ENCODE data around the gene PPP1R14D.
"Not testable (repeated sequence)": the region's sequence is repeated elsewhere in the genome, so short reads cannot be mapped to it uniquely, and the experiment has no call there.

The PPP1R14D gene, protein sequence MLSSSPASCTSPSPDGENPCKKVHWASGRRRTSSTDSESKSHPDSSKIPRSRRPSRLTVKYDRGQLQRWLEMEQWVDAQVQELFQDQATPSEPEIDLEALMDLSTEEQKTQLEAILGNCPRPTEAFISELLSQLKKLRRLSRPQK

GRCh38 chr15:40828447-40829036 is at the start of gene PPP1R14D:
PPP1R14D (minus strand) TSS chr15:40828708; CDS start chr15:40828641, 67 bp downstream.
- no peak for DNase-seq

GRCh38 chr15:40877694-40878093 is 49.2 kb upstream of the PPP1R14D start:
- DNase-seq, result no peak

DNA sequence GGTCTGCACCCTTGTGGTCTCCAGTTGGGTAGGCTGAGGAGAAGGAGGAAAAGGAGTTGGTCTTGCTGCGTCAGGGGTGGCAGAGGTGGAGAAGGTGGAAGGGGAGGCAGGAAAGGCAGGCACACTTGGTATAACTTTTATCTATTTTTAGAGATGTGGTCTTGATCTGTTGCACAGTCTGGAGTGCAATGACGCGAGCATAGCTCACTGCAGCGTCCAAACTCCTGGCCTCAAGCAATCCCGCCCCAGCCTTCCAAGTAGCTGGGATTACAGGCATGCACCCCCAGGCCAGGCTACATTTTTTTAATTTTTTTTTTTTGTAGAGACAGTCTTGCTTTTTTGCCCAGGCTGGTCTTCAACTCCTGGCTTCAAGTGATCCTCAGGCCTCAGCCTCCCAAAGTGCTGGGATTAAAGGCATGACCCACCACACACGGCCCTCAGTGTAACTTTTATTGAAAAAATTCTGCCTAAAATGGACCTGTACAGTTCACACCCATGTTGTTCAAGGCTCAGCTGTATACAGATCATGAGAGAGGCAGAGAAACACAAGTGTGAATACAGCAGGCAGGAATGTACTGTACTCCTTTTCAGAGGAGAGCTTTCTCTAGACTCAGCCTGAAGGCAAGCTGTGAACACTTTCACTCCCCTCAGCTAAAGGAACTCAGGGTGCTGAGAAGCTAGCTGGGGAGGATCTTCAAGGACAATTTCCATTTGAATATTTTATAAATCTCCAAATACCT is 47.7 kb upstream of the PPP1R14D start:
- no peak for DNase-seq

GRCh38 chr15:40873694-40874561 is 45.4 kb upstream of the PPP1R14D start, which contains the start of gene RHOV:
RHOV (minus strand) TSS chr15:40874234; CDS start chr15:40874139, 95 bp downstream.
- DNase-seq, result peak; percentile 41 to 48

- DNase-seq, result no peak
Measured at GRCh38 chr15:40872791-40873693, 44.5 kb upstream of the PPP1R14D start.

DNA sequence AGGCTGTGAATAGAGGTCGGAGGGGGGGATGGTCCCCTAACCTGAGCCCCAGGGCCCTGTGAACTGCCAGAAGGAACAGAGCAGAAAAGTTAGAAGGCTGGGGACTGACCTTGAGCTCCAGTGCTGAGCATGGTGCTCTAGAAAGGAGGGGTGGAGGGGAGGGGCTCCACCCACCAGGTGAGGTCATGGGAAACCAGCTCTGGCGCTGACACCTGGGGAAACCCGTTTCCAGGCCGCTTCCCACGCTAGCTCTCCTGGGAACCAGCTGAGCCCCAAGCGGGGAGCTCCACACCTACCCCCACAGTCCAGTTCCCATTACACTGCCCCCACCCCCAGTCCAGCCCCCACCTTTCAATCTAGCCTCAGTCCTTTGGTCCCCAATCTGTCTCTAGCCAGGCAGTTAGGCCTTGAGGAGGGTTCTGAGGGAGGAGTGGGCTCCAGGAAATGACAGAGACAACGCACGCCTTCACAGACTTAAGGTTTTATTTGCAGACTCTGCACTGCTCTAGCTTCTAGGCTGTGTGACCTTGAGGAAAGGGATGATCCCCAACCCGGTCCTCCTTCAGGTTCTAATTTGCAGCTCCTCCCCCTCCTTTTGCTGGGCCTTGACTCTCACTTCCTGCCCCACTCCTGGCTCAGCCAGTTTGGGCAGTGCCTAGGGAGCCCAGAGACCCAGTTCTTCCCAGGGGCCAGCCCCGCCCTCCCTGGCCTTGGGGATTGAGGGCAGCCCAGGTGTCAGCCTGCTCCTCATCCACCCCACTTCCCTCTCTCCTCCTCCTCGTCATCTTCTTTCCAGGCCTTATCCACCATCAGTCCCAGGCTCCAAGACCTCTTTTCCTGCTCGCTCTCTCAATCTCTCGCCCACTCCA is 43.5 kb upstream of the PPP1R14D start:
- DNase-seq, result no peak

DNA sequence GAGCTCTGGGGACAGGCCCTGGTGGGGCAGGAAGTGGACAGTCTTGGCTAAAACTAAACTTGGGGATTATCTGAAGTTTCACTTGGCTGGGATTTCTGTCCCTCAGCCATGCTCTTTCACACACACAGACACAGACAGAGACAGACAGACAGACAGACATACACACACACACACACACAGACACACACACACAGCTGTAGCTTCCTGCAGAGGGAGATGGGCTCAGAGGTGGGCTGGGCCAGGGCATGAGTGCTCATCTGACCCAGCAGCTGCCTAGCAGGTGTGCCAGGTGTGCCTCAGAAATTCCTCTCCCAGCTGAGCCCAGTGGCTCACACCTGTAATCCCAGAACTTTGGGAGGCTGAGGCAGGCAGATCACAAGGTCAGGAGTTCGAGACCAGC is 42.2 kb upstream of the PPP1R14D start:
- no peak for DNase-seq

GRCh38 chr15:40869686-40870085 is 41.2 kb upstream of the PPP1R14D start:
- DNase-seq, result no peak

- DNase-seq, result no peak
Measured at GRCh38 chr15:40867199-40867598, 38.7 kb upstream of the PPP1R14D start.

DNA sequence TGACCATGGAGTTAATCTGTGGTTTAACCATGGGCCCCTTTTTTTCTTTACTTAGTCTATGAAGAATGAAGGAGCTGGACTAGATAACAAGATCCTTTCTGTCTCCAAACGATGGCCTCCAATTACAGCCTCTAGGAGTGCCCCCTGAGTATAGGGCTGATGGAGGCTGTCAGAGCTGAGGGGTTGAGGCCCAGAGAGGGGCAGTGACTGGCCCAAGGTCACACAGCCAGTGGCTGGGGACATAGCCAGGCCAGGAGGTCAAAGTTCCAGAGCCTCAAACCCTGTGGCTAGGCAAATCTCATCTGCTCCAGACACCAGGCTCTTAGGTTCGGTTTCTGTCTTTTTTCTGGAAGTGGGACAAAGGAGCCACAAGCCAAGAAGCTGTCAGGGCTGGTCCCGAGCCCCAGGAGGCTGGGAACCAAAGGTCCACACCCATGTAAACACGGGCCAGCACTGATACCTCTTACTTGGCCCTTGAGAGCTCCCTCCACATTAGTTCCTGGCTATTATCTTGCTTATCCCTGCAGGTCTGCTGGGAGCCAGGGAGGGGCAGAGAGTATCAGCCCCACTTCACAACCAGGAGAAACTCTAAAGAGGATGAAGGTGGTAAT is 35.3 kb upstream of the PPP1R14D start:
- no peak for DNase-seq

- DNase-seq, result not testable (repeated sequence)
Measured at GRCh38 chr15:40861147-40861546, 32.6 kb upstream of the PPP1R14D start.

GRCh38 chr15:40859206-40859851 is 30.8 kb upstream of the PPP1R14D start:
- DNase-seq, result peak; percentile 90 to 91

DNA sequence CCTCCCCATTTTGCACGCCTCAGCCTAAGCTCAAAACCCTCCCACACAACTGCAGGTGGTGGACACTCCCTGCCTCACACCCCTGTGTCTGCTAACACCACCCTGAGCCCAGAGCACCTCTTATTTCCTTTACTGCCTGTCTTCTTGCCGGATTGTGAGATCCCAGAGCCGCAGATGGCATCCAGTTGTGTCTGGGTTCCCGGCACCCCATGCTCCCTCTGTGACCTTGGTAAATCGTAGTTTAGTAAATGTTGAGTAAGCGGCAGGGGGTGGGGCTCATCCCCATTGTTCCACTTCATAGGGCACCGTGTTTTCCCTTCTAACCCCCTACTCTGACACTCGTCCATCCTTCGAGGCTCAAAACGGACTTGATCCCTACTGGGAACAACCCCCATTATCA is 30.2 kb upstream of the PPP1R14D start:
- no peak for DNase-seq

- peak; percentile 85 to 86 for DNase-seq
Measured at GRCh38 chr15:40857601-40858341, 29.3 kb upstream of the PPP1R14D start.

DNA sequence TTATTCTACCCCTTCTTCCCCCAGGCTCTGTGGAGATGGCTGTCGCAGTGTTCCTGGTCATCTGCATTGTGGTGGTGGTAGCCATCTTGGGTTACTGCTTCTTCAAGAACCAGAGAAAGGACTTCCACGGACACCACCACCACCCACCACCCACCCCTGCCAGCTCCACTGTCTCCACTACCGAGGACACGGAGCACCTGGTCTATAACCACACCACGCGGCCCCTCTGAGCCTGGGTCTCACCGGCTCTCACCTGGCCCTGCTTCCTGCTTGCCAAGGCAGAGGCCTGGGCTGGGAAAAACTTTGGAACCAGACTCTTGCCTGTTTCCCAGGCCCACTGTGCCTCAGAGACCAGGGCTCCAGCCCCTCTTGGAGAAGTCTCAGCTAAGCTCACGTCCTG is 28.2 kb upstream of the PPP1R14D start:
- DNase-seq, result no peak

DNA sequence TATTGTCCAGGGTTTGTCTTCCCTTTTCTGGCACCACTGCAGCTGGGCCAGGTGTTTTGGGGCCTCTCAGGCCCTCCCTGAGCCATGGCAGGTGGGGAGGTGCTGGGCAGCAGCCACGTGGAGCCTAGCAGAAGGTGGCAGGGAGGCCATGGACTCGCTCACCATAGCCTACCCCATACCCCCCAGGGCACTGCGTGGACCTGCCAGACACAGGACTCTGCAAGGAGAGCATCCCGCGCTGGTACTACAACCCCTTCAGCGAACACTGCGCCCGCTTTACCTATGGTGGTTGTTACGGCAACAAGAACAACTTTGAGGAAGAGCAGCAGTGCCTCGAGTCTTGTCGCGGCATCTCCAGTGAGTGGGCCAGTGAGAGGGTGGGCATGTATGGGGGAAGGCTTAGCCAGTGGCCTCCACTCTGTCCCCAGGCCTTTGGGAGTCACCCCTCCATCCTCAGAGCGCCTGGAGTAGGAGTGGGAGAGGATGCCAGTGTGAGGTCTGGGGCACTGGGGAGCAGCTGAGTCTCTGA is 27.3 kb upstream of the PPP1R14D start:
- no peak for DNase-seq

DNA sequence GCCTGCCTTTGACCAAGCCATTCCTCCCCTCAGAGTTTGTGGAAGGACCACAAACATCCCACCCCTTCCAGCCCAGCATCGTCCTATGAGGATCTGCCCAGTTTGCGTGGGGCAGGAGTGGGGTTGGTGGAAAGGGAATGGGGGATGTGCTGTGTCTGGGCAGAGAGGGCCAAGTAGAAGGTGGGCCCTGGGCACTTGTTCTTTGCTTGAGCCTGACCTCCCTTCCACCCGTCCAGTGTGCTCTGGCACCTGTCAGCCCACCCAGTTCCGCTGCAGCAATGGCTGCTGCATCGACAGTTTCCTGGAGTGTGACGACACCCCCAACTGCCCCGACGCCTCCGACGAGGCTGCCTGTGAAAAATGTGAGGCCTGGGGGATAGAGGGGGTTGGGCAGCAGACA is 25.7 kb upstream of the PPP1R14D start:
- DNase-seq, result no peak

DNA sequence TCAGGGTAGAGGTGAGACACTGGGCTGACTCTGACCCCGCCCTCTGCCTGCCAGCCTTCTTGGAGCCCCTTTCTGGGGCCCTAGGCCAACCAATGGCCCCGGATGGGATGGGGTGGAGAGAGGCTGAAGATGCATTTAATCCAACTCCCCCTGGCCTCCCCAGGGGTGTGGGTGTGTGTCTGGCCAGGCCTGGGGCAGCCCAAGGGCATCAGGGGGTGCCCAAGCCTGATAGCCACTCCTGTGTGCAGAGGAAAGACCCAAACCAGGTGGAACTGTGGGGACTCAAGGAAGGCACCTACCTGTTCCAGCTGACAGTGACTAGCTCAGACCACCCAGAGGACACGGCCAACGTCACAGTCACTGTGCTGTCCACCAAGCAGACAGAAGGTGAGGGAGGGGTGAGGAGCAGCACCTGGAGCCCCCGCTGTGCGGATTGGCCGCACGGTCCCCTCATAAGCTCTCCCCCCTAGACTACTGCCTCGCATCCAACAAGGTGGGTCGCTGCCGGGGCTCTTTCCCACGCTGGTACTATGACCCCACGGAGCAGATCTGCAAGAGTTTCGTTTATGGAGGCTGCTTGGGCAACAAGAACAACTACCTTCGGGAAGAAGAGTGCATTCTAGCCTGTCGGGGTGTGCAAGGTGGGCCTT is 24.9 kb upstream of the PPP1R14D start:
- no peak for DNase-seq

DNA sequence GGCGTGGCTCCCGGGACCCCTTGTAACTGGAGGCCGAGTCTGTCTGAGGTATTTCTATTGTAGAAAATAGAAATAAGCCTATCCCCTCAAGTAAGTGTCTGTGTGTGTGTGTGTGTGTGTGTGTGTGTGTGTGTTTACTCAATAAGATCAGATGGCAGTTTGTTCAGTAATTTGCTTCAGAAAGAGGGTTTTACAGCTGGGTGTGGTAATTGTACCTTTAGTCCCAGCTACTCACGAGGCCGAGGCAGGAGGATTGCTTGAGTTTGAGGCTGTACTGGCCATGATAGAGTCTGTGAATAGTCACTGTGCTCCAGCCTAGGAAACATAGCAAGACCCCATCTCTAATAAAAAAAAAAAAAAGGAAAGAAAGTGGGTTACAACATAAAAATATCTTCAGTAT is 24.0 kb upstream of the PPP1R14D start:
- no peak for DNase-seq
